Panc1 (cell line): ENCODE results near the gene ZDHHC8. TPM values are rescaled to one million over a fixed set of nuclear protein-coding genes. Genes with fewer than 3 reads are reported as not detected.

Experiments used
- ATAC-seq: fragments of 200-7000 bp; cut with Tn5 transposase; 2 replicates; pipeline ENCODE4 v1.9.1; 2020; ENCODE audit warnings: mild to moderate bottlenecking, moderate library complexity
- BruUV-seq: library from RNA; stranded (reverse); fragments of 400-500 nt; replicated peaks from 2 replicates; lab custom pipeline; 2021; lab: Mats Ljungman, UMichigan
- CTCF ChIA-PET: fragments of 300-600 bp; sonication (Branson Sonifier 250); formaldehyde crosslinking; loops from one replicate; lab custom pipeline; 2022; ENCODE audit warnings: antibody characterized with exemption; lab: Charles Lee
- POLR2A ChIA-PET: fragments of 300-600 bp; sonication (Branson Sonifier 250); formaldehyde crosslinking; loops from one replicate; lab custom pipeline; 2022; ENCODE audit warnings: antibody characterized with exemption; lab: Charles Lee
- DNase-seq: peaks from one replicate; pipeline ENCODE4 v3.0.0-alpha.2; 2010; ENCODE audit warnings: low read depth, low spot score
- H3K27ac ChIP-seq: 2 replicates; pipeline ENCODE4 v1.5.1; 2011; ENCODE audit warnings: mild to moderate bottlenecking, low read length, inconsistent platforms
- H3K27me3 ChIP-seq: fragments of 200-500 bp; sonication (Bioruptor generic); 2 replicates; pipeline ENCODE4 v1.6.0; 2014; ENCODE audit warnings: low read length, inconsistent platforms; ENCODE audit not compliant: control insufficient read depth, insufficient read depth
- H3K36me3 ChIP-seq: fragments of 200-500 bp; sonication (Bioruptor generic); 2 replicates; pipeline ENCODE4 v1.5.1; 2014; ENCODE audit warnings: inconsistent platforms, mild to moderate bottlenecking, low read length, moderate library complexity; ENCODE audit not compliant: control insufficient read depth, insufficient read depth
- H3K4me1 ChIP-seq: 2 replicates; pipeline ENCODE4 v1.5.1; 2011; ENCODE audit warnings: inconsistent platforms, mild to moderate bottlenecking, low read length, moderate library complexity; ENCODE audit not compliant: control insufficient read depth, insufficient read depth
- H3K4me3 ChIP-seq, 2 experiments: 2 replicates each; pipeline ENCODE4 v1.5.1; 2011 to 2012; ENCODE audit warnings: low read depth in 2 of 2, low read length in 2 of 2, mild to moderate bottlenecking in 2 of 2, inconsistent platforms in 1 of 2, moderate library complexity in 1 of 2
- H3K9me3 ChIP-seq: fragments of 200-500 bp; sonication (Bioruptor generic); 2 replicates; pipeline ENCODE4 v1.5.1; 2014; ENCODE audit warnings: low read depth, mild to moderate bottlenecking, inconsistent platforms, low read length, moderate library complexity; ENCODE audit not compliant: control insufficient read depth, insufficient read depth
- CTCF ChIP-seq: fragments of 450-650 bp; IDR thresholded peaks from 2 replicates; pipeline ENCODE4 v1.5.1; 2017; ENCODE audit warnings: mild to moderate bottlenecking
- POLR2AphosphoS5 ChIP-seq: IDR thresholded peaks from 2 replicates; pipeline ENCODE4 v1.6.1; 2012; ENCODE audit warnings: mild to moderate bottlenecking, low read depth, low read length, moderate library complexity
- REST ChIP-seq, 2 experiments: IDR thresholded peaks; 2 replicates each; pipeline ENCODE4 v1.6.1; 2011 to 2012; ENCODE audit warnings: low read depth in 2 of 2, control low read depth in 1 of 2, low read length in 1 of 2, mild to moderate bottlenecking in 1 of 2, moderate library complexity in 1 of 2; ENCODE audit not compliant: insufficient read depth in 1 of 2
- SIN3A ChIP-seq: IDR thresholded peaks from 2 replicates; pipeline ENCODE4 v1.6.1; 2012; ENCODE audit warnings: low read depth, mild to moderate bottlenecking, low read length, moderate library complexity, borderline replicate concordance; ENCODE audit not compliant: insufficient read depth
- TCF7L2 ChIP-seq: IDR thresholded peaks from 2 replicates; pipeline ENCODE4 v1.6.1; 2011; ENCODE audit warnings: mild to moderate bottlenecking, low read depth, low read length, inconsistent platforms
- in situ Hi-C: cut with HindIII; loops from 2 replicates; pipeline ENCODE4 v1.10.0; 2016; ENCODE audit warnings: low sequenced_read_pairs, low pct_unique_long_range_greater_than_20kb
- intact Hi-C: fragments of 100-400 bp; cut with micrococcal nuclease; formaldehyde crosslinking; loops from one replicate; pipeline ENCODE4 v1.10.0; 2022; ENCODE audit not compliant: unreplicated experiment
- total RNA-seq: library from RNA; stranded (reverse); gene quantifications from one replicate; pipeline ENCODE4 v1.2.1, GENCODE V29; 2021; ENCODE audit not compliant: unreplicated experiment

ZDHHC8 gene
- total RNA-seq, 1 experiment from 2014 or later: 79.0 TPM

GRCh38 chr22:20149257-20150250 is 17.9 kb downstream of the ZDHHC8 start:
- no peaks in the 10 kb centered on the region for H3K4me1 ChIP-seq
- POLR2A ChIA-PET: no interaction called here
- ATAC-seq (no peak), DNase-seq (no peak)
- intact Hi-C loops: no loop called here
- no peaks in the 10 kb centered on the region for H3K36me3 ChIP-seq
- no peaks in the 10 kb centered on the region for H3K9me3 ChIP-seq
- in situ Hi-C loops: no loop called here
- no TSS peak for BruUV-seq
- no peak overlapping the region for H3K4me3 ChIP-seq
- no peaks in the 10 kb centered on the region for H3K27me3 ChIP-seq
- no peak for TF ChIP-seq SIN3A
- TF ChIP-seq CTCF: no peak
- TF ChIP-seq REST (IDR thresholded peaks at IDR 0.05; ENCODE audit: insufficient read depth in 1 of 2, low read depth in 2 of 2, low read length in 1 of 2): no peak
- no peak for TF ChIP-seq TCF7L2
- no peak for TF ChIP-seq POLR2AphosphoS5
- H3K27ac ChIP-seq: no peak overlapping the region
- CTCF ChIA-PET: no interaction called here

GRCh38 chr22:20150381-20151275 is 19.0 kb downstream of the ZDHHC8 start, which contains the start of gene CCDC188:
TSS of gene CCDC188 (minus strand) at chr22:20151055. CDS start at chr22:20150986, 69 bp downstream.
- Histone ChIP-seq H3K9me3 (no peaks in the 10 kb centered on the region), H3K4me3 (no peak within 1 kb of the TSS), H3K4me1 (no peaks in the 10 kb centered on the region), H3K27me3 (no peaks in the 10 kb centered on the region), H3K27ac (no peak within 1 kb of the TSS), H3K36me3 (no peaks in the 10 kb centered on the region)
- no peak for ATAC-seq
- intact Hi-C loops (no loop called here), in situ Hi-C loops (no loop called here)
- no peak for DNase-seq
- BruUV-seq: no TSS peak
- POLR2A ChIA-PET: no interaction called here
- CTCF ChIA-PET: no interaction called here
- TF ChIP-seq CTCF: no peak
- no peak for TF ChIP-seq POLR2AphosphoS5
- TF ChIP-seq REST (IDR thresholded peaks at IDR 0.05; ENCODE audit: insufficient read depth in 1 of 2, low read depth in 2 of 2, low read length in 1 of 2): no peak
- TF ChIP-seq TCF7L2: no peak
- TF ChIP-seq SIN3A: no peak
